Fibroblast of mammary gland (primary cell): ENCODE data around the gene SLC5A1.

Experiments used
- DNase-seq: peaks from one replicate; pipeline ENCODE4 v3.0.0-alpha.2; 2010; ENCODE audit warnings: low read depth
- H3K4me3 ChIP-seq: 2 replicates; pipeline ENCODE4 v1.5.1; 2011; ENCODE audit warnings: low read depth, mild to moderate bottlenecking, low read length, moderate library complexity; ENCODE audit not compliant: control insufficient read depth
- TF ChIP-seq, protein P1 (sequence below): conservative IDR thresholded peaks from 2 replicates; pipeline ENCODE4 v1.5.1; 2011; ENCODE audit warnings: low read depth, low read length, inconsistent platforms; ENCODE audit not compliant: control insufficient read depth, insufficient read depth

Gene SLC5A1

GRCh38 chr22:32100711-32101110 is 57.6 kb downstream of the SLC5A1 start:
- TF ChIP-seq, protein P1, sequence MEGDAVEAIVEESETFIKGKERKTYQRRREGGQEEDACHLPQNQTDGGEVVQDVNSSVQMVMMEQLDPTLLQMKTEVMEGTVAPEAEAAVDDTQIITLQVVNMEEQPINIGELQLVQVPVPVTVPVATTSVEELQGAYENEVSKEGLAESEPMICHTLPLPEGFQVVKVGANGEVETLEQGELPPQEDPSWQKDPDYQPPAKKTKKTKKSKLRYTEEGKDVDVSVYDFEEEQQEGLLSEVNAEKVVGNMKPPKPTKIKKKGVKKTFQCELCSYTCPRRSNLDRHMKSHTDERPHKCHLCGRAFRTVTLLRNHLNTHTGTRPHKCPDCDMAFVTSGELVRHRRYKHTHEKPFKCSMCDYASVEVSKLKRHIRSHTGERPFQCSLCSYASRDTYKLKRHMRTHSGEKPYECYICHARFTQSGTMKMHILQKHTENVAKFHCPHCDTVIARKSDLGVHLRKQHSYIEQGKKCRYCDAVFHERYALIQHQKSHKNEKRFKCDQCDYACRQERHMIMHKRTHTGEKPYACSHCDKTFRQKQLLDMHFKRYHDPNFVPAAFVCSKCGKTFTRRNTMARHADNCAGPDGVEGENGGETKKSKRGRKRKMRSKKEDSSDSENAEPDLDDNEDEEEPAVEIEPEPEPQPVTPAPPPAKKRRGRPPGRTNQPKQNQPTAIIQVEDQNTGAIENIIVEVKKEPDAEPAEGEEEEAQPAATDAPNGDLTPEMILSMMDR, result no peak
- DNase-seq, result no peak
- H3K4me3 ChIP-seq, result no peak overlapping the region

DNA sequence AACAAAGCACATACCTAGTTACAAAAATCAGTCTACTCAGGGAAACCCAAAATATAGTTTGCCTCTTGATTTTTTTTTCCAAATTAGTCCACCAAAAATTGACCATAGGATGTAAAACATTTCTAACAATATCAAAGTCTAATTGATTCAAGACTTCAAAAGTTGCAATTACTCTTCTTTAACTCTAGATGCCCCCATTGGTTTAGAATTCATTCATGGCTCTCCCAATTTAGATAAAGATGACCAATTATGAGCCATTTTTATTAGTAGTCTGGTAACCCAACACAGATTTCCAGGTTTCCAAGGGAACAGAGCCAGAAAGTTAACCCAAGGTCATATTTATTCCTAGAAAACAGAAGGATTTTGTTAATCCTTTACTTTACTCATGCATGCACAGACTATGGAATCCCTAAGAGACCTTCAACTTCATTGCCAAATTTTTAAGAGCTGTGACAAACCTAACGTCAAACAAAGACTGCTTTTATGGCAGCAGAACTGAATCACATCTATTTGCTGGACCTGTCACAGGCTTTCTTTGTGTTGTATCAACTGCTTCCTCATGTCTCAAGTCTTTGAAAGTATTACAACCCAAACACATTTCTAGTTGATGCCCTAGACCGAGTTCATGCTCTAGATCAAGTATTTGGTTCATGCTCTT is 60.7 kb downstream of the SLC5A1 start:
- DNase-seq, result peak; percentile 27
- TF ChIP-seq, protein P1, result peak; percentile 38
- no peak overlapping the region for H3K4me3 ChIP-seq

DNA sequence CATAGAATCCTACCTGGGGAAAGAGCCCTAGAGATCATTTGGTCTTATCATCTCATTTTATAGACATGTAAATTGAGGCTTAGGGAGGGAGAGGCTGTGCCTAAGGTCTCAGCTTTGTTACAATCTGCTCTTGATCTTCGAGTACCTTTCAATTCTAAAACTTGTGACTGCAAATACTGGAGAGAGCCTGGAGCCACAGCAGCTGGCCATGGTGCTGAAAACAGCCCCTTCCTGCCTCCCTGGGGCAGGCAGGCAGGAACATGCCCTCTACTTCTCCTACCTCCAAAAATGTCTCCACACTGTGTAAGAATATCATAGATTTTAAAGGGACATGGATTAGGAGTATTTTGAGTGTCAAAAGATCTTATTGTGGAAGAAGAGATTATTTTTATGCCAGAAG is 63.9 kb downstream of the SLC5A1 start:
- DNase-seq, result peak; percentile 5
- TF ChIP-seq, protein P1, result no peak
- H3K4me3 ChIP-seq, result no peak overlapping the region

- H3K4me3 ChIP-seq, result no peak overlapping the region
- TF ChIP-seq, protein P1, result no peak
- DNase-seq, result no peak
Measured at GRCh38 chr22:32112380-32112779, 69.3 kb downstream of the SLC5A1 start.

- H3K4me3 ChIP-seq, result no peak overlapping the region
- TF ChIP-seq, protein P1, result no peak
- DNase-seq, result no peak
Measured at GRCh38 chr22:32119568-32120235, 76.6 kb downstream of the SLC5A1 start.

DNA sequence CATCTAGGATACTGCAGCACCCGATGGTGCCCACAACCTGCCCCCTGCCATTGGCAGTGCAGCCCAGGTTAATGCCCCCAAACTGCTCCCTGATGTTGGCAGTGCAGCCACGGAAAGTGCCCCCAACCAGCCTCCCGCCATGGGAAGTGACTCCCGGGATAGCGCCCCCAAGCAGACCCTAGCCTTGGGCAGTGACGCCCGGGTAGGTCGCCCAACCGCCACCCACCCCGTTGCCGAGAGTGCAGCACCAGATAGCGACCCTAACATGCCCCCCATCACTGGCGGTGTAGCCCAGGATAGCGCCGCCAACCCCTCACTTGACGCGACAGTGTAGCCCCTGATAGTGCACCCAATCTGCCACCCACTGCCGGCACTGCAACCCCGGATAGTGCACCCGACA is 77.5 kb downstream of the SLC5A1 start:
- DNase-seq, result no peak
- H3K4me3 ChIP-seq, result no peak overlapping the region
- TF ChIP-seq, protein P1, result no peak
